Myocyte (in vitro differentiated cells): ENCODE results near the gene RNF32. TPM values are rescaled to one million over a fixed set of nuclear protein-coding genes. Genes with fewer than 3 reads are reported as not detected.
"Not testable (repeated sequence)": the region's sequence is repeated elsewhere in the genome, so short reads cannot be mapped to it uniquely, and the experiment has no call there.

ENCODE experiments used
- DNase-seq: peaks from one replicate; pipeline ENCODE4 v3.0.0-alpha.2; 2012; ENCODE audit warnings: low read depth
- total RNA-seq: library from RNA; depleted of rRNA; stranded (reverse); fragments of >200 nt; gene quantifications from 2 replicates; pipeline ENCODE4 v1.2.3, GENCODE V29; 2014

Gene RNF32
- total RNA-seq, 1 donor from 2014 or later = 2.9 TPM

DNA sequence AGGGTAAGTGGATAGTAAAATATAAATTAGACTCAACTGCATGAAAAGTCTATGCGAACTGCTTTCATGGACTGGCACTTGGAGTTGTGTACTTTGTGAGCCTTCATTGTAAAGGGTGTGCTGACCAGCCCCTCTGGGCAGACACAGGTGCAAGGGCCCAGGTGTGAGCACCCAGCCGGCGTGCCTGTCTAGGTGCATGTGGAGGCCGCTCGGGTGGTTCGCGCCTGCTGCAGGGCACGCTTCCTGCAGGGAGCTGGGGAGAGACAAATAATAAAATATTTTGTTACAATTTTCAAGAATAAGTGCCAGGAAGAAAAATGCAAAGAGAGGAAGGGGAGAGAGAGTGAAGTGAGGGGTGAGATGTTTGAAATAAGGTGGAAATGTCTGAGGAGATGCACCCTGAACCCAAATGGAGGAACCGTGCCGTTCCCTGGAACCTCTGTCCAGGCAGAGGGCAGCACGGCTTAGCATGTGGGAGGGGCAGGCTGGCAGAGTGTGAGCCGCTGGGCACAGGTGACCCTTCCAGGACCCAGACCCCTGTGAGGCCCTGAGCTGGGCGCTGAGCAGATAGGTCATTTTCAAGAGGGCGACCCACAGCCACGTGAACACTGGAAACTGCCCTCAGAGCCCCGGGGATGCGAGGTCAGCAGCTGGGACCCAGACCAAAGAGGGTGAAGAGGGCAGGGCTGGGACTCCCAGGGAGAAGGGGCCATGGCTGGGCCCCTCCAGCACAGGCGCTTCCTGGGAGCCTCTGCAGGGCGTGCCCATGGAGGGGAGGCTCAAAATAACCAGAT, 28.7 kb downstream of the RNF32 start:
- DNase-seq = no peak

DNA sequence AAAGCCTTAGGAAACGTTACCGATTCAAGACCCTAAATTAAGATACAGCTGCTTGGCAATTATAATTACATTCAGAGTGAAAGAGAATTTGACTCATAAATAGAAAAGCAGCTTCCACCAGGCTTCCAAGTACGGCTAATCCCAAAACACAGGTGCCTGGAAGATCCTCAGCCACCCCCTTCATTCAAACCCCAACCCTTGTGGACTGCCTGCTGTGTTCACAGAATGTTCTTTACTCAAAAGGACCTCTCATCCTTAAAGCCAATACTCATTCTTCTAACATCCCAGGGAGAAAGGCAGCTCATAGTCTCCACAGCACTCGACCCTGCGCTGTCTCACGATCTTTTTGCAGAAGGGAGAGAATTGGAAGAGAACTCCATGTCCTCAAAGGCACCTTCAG, 32.9 kb downstream of the RNF32 start:
- peak; percentile 49 for DNase-seq

DNA sequence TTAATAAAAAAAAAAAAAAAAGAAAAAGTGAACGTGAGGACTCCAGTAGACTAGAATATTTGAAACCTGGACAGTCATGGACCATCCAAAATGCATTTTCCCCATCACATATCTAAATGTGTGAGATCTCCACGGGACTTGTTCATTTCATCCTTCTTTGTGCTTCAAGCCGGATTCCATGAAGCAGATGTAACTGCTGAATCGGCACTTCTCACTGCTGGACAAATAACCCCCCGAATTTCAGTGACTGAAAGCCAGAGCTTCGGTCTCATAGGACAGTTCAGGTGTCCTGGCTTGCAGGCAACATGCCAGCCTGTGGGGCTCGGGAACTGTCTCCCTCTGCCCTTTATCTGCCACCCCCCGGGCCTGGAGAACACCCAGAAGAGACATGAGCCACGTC, 33.3 kb downstream of the RNF32 start:
- DNase-seq = no peak

DNA sequence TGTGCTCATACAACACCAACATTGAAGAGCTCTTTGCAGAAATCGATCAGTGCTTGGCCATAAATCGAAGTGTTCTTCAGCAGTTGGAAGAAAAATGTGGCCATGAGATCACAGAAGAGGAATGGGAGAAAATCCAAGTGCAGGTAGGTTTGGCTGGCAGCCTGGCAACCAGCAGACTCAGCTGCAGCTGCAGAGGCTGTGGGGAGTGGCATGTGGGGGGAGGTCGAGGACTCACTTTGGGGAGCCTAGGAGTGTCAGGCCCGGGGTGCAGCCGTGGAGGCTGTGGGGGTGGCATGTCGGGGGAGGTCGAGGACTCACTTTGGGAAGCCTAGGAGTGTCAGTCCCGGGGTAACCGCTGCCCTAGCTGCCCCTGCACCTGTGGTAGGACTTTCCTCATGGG, 35.1 kb downstream of the RNF32 start:
- no peak for DNase-seq

DNA sequence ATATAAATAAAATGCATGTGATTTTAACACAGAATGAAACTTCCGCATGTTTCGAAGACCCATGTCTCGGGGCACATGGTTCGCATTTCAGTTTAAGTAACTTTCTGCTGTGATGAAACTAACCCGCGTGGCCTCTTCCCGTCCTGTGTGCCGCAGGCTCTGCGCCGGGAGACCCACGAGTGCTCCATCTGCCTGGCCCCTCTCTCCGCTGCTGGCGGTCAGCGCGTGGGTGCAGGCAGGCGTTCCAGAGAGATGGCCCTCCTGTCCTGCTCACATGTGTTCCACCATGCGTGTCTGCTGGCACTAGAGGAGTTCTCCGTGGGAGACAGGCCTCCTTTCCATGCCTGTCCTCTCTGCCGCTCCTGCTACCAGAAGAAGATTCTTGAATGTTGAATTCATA, 35.7 kb downstream of the RNF32 start:
- DNase-seq = no peak

DNA sequence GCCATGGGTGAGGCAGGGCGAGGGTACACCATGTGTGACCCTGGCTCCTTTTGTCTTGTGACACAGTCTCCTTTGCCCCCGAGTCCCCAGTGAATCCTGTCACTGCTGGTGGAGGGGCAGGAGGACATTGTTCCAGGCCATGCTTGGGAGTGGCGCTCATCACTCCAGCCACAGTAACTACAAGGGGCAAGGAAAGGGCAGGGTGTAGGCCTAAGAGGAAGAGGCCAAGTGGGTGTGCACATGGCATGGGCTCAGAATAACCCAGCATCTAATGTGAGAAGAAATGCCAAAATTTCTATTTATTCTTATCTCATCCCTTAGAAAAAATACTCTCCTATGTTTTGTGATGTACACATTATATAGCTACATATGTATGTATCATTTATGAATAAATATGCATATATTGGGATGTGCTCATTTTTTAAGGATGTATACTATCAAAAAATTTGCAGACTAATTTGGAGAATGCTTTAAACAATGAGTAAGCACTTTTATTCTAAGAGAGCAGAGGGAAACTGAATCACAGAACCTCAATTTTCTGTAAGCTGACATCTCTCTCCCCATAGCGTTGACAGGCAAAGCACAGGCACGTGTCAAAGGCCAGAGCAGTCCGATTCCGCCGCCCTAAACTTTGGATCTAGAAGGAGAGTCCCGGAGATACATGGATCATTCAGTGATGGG, 36.9 kb downstream of the RNF32 start:
- DNase-seq = no peak

DNA sequence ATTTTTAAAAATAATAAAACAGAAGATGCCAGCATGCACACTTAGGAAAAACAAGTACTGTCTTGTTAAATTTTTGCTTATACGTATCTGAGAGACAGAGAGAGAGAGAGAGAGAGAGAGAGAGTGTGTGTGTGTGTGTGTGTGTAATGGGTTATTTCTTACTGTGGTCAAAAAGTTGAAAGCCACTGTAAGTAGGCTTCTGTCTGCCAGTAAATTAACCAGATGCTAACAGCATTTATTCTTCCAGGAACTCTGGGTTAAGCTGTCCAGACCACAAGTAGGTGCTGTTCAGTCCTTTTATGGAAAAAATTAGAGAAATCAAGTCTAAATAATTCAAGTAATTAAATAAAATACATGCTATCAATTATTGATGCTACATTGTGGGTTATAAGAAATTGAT, 39.7 kb downstream of the RNF32 start:
- DNase-seq = peak; percentile 68

DNA sequence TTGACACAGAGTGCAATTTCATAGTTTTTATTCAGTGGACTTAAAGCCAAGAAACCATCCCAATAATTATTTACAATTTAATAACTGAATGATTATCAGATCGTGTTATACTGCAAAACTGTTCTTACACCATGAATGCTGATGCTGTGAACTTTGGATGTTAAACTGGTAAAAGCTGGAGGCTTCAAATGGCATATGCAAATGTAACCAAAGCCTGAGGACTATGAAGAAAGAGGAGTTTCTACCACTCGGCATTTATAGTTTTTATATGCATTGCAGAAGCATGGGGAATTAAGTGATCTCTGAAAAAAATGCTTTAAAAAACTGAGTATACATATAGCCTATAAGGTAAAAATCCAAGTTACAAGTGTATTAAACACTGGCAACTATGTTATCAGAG, 42.4 kb downstream of the RNF32 start:
- DNase-seq = no peak

DNA sequence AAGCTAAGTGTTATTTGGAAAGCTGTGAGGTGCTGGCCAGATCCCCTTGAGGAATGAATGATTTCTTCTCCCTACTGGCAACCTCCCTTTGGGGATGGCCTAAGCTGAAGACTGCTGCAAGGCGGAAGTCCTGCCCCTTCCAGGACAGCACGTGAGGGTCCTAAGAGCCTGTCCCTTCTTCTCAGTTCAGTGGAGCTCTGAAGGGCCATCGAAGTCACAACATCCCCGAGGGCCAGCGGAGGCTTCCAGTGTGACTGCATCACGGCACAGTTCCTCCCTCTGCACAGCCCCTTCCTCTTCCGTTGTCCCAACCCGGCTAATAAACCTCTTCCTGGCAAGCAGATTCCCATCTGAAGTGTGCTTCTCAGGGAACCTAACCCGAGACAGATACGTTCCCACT, 43.7 kb downstream of the RNF32 start:
- DNase-seq = no peak

DNA sequence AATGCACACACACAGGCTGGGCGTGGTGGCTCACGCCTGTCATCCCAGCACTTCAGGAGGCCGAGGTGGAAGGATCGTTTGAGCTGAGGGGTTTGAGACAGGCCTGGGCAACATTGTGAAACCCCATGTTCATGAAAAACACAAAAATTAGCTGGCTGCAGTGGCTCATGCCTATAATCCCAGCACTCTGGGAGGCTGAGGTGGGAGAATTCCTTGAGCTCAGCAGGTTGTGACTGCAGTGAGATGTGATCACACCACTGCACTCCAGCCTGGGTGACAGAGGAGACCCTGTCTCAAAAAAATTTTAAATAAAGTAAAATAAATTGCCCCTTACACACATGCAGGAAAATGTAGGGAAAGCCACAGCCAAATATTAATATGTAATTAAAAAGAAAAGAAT, 44.1 kb downstream of the RNF32 start:
- no peak for DNase-seq

DNA sequence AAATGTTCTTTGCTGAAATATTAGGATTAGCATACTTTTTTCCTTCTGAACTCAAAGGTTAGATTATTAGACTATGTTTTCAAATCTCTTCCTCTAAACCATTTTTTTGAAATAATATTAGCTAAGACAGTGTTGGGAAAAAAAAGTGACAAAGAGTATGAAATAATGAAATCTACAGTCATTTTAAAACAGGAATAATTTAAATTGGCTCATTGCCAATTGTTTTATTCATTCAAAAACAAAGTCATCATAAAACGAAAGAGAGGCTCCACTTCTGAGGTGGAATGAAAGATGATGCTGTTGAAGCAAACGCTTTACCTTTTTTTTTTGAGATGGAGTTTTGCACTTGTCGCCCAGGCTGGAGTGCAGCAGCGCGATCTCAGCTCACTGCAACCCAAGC, 51.2 kb downstream of the RNF32 start:
- no peak for DNase-seq

DNA sequence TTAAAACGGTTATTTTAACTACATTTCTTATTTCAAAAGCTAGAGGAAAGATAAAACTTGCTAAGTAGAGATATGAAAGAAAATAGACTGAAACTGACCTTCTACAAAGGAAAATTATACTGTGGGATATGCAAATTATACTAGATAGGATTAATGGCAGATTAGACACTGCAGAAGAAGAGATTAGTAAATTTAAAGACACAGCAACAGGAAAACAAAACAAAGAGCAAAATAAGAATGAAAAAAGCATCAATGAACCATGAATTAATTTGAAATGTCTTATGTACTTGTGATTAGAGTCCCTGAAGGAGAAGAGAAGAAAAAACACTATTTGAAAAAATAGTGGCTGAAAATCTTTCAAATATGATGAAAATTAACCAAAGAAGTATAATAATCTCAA, 52.3 kb downstream of the RNF32 start:
- no peak for DNase-seq

DNA sequence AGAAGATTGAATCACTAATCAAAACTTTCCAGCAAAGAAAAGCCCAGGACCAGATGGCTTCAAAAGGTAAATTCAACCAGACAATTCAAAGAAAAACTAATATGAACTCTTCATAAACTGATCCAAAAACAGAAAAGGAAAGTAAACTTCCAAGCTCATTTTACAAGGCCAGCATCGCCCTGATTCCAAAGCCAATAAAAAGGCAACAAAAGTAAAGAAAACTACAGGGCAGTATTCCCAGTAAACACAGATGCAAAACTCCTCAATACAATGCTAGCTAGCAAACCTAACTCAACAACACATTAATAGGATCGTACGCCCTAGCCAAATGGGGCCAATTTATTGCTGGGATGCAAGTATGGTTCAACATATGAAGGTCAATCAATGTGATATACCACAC, 53.1 kb downstream of the RNF32 start:
- no peak for DNase-seq

DNA sequence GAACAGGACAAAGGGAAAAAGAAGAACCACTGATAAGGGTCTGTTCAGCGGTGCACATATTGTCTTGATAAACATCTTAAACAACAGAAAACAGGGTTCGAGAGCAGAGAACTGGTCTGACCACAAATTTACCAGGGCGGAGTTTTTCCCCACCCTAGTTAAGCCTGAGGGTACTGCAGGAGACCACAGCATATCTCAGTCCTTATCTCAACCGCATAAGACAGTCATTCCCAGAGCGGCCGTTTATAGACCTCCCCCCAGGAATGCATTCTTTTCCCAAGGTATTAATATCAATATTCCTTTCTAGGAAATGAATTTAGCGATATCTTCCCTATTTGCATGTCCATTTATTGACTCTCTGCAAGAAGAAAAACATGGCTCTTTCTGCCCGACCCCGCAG, 56.7 kb downstream of the RNF32 start:
- DNase-seq = not testable (repeated sequence)

DNA sequence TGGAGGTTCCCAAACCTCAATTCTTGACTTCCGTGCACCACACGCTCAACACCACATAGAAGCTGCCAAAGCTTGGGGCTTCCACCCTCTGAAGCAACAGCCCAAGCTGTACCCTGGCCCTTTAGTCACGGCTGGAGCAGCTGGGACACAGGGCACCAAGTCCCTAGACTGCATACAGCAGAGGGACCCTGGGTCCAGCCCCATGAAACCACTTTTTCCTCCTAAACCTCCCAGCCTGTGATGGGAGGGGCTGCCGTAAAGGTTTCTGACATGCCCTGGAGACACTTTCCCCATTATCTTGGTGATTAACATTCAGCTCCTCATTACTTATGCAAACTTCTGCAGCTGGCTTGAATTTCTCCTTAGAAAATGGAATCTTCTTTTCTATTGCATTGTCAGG, 57.9 kb downstream of the RNF32 start:
- not testable (repeated sequence) for DNase-seq

DNA sequence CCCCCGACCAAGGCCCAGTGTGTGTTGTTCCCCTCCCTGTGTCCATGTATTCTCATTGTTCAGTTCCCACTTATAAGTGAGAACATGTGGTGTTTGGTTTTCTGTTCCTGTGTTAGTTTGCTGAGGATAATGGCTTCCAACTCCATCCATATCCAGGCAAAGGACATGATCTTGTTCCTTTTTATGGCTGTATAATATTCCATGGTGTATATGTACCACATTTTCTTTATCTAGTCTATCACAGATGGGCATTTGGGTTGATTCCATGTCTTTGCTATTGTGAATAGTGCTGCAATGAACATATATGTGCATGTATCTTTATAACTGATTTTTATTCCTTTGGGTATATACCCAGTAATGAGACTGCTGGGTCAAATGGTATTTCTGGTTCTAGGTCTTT, 61.2 kb downstream of the RNF32 start:
- DNase-seq = not testable (repeated sequence)

DNA sequence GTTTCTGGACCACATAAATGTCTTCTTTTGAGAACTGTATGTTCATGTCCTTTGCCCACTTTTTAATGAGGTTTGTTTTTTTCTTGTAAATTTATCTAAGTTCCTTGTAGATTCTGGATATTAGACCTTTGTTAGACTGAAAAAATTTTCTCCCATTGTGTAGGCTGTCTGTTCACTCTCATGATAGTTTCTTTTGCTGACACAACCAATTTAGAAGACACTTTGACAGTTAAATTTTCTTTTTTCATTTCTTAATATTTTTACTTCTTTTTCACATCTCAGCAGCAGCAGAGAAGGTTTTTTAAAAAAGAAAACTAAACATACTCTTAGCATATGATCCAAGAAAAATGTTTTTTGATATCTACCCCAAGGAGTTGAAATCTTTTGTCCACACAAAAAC, 61.8 kb downstream of the RNF32 start:
- DNase-seq = no peak

DNA sequence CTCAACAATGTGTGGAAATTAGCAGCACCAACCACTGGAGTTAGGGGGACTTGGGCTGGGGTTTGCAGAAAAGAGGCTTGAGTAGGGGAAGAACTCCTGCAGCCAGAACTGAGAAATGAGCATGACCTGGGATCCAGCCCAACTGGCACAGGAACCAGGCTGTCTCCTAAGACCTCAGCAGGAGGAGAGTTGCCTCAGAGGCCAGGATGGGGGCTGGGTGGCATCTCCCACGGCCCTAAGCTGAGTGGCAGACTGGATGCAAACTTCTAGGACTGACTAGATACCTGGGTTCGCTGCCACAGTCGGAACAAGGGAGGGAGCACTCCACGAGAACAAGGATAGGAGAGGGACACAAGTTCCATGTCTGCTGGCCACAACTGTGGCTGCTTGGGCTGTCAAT, 62.6 kb downstream of the RNF32 start:
- DNase-seq = peak; percentile 11

DNA sequence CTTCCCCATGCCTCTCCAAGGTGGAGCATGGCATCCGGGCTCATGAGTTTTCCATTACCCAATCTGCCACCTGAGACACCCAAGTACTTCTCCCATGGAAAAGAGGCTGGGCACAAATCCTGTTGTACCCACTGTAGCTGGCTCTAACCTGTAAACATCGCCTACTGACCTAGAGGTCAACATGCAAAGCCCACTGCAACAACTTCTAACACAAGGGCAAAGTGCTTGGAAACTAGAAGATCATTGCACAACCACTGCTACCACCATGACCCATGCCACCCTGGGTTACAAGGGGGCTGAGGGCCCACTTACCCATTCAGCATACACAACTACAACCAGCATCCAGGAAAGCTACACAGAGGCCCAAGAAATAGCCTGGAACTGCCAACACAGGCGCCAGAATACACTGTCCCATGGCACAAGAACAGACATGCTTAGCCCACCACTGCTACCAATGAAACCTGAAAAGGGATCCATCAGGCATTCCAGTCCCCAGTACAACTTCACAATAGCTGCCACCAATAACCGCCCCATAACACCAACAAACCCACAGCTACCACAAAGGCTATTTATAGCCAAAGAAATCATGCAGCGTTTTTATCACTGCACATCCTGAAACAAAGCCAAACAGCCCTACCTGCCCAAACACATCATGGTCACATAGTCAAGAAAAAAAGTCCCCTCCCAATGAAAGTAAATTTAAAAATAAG, 63.4 kb downstream of the RNF32 start:
- DNase-seq = peak; percentile 87

DNA sequence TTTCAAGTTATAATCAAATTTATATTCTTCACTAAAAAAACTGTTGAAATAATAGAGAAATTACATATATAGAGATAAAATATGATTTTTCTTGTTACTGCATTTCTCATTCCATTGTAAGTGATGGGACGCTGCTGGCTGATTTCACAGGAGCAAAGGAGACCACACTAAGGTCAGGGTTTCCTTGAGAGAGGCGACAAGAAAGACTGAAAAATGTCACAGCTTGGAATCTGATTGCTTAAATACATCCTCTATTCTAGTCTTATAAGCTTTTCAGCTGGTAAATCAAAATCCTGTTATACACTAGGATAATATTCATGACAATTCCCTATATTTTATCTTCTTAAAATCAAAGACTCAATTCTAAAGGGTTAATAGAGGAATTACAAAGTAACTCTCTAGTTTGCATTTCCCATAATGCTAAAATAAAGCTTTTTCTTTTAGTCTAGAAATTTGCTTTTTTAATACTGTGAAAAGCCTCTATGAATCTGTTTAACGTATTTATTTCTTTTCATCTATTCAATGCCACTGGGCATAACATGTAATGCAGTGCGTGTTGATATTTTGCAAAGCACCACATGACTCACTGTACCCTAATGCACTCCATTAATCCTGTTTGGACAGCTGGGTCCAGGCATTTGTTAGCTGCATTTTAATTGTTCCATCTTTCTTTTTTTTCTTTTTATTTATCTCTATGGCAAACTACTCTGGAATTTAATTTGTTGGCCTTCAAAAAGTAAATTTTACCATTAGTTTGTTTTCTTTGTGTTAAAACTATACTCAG, 81.7 kb downstream of the RNF32 start:
- DNase-seq = peak; percentile 80

DNA sequence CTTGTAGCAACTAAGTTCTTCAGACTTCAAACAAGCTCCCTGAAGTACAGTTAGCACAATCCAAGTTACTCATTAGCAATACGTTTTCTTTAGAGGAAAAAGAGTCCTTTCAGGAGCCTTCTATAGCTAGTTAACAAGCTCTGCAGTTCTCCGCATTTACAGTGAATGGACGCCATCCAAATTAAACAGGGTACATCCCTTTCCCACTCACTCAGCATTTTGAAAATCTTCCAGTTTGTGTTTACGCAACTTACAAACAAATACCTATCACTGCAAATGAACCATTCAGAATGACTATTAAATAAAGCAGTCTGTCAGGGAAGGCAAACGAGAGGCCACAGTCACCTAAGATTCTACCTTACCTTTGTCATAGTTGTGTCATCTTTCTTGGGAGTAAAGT, 84.5 kb downstream of the RNF32 start:
- no peak for DNase-seq

DNA sequence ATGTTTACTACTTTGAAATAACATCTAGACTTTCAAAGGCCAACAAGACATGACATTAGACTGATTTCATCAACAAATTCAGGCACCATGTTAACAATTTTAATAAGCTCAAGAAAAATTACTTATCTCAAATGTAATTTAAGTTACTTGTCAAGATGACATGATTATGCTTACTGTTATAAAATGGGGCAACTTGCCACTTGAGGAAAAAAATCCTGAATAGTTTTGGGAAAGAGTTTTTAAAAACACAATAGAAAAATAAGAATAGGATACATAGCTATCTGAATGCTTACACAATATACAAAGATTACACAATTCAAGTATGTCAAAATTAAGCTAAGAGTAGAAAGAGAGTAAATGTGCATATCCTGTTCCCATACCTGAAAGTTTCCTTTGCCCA, 85.4 kb downstream of the RNF32 start:
- peak; percentile 22 for DNase-seq
